HEK293 (cell line): ENCODE data around the gene NLGN1.

Source experiments
- CTCF ChIA-PET: fragments of 350-600 bp; formaldehyde crosslinking; extraction: SDS; loops from one replicate; lab custom pipeline; 2021; ENCODE audit warnings: antibody characterized with exemption; lab: Yijun Ruan, JAX
- POLR2A ChIA-PET: fragments of 300-600 bp; formaldehyde crosslinking; extraction: SDS; loops from one replicate; lab custom pipeline; 2020; ENCODE audit warnings: antibody characterized with exemption, inconsistent platforms; lab: Yijun Ruan, JAX
- H3K27ac ChIP-seq: fragments of 200-500 bp; sonication (Bioruptor generic); 2 replicates; pipeline ENCODE4 v1.5.1; 2014; ENCODE audit warnings: low read depth, low read length, control low read depth, inconsistent platforms; ENCODE audit errors: extremely low read depth
- H3K36me3 ChIP-seq, 2 experiments: fragments of 200-500 bp in 1 of 2; sonication (Bioruptor generic) in 1 of 2; 1 replicate in 1 of 2; 2 replicates in 1 of 2; pipeline ENCODE4 v1.5.1; 2014 to 2017; ENCODE audit warnings: inconsistent platforms in 2 of 2, low read length in 2 of 2; ENCODE audit not compliant: control insufficient read depth in 2 of 2, insufficient read depth in 1 of 2
- H3K4me1 ChIP-seq: fragments of 200-500 bp; sonication (Bioruptor generic); 2 replicates; pipeline ENCODE4 v1.5.1; 2014; ENCODE audit warnings: mild to moderate bottlenecking, low read length, inconsistent platforms; ENCODE audit not compliant: control insufficient read depth, insufficient read depth
- H3K4me3 ChIP-seq: 2 replicates; pipeline ENCODE4 v1.5.1; 2011; ENCODE audit warnings: low read depth, mild to moderate bottlenecking, control low read depth, low read length, moderate library complexity
- H3K9me3 ChIP-seq: fragments of 200-500 bp; sonication (Bioruptor generic); 2 replicates; pipeline ENCODE4 v1.5.1; 2014; ENCODE audit warnings: low read depth, low read length, inconsistent platforms; ENCODE audit not compliant: control insufficient read depth, insufficient read depth
- SETDB1 ChIP-seq: IDR thresholded peaks from one replicate; pipeline ENCODE4 v1.6.1; 2017; ENCODE audit warnings: mild to moderate bottlenecking, low read length, moderate library complexity, mixed read lengths; ENCODE audit not compliant: insufficient read length
- SP7 ChIP-seq: fragments of 450-650 bp; formaldehyde crosslinking; IDR thresholded peaks from 2 replicates; pipeline ENCODE4 v1.5.1; 2016; ENCODE audit warnings: missing biosample characterization, missing genetic modification characterization
- YY2 ChIP-seq: fragments of 450-650 bp; formaldehyde crosslinking; IDR thresholded peaks from 2 replicates; pipeline ENCODE4 v1.5.1; 2016; ENCODE audit warnings: missing biosample characterization, missing genetic modification characterization
- ZFP69B ChIP-seq: fragments of 450-650 bp; formaldehyde crosslinking; IDR thresholded peaks from 2 replicates; pipeline ENCODE4 v1.5.1; 2016; ENCODE audit warnings: missing biosample characterization, missing genetic modification characterization
- ZNF133 ChIP-seq: fragments of 450-650 bp; formaldehyde crosslinking; IDR thresholded peaks from 2 replicates; pipeline ENCODE4 v1.5.1; 2016; ENCODE audit warnings: missing biosample characterization, missing genetic modification characterization
- ZNF157 ChIP-seq: fragments of 450-650 bp; formaldehyde crosslinking; IDR thresholded peaks from 2 replicates; pipeline ENCODE4 v1.5.1; 2016; ENCODE audit warnings: missing biosample characterization, missing genetic modification characterization
- ZNF175 ChIP-seq: fragments of 450-650 bp; formaldehyde crosslinking; IDR thresholded peaks from 2 replicates; pipeline ENCODE4 v1.5.1; 2016; ENCODE audit warnings: missing biosample characterization, missing genetic modification characterization
- ZNF23 ChIP-seq: fragments of 450-650 bp; formaldehyde crosslinking; IDR thresholded peaks from 2 replicates; pipeline ENCODE4 v1.5.1; 2016; ENCODE audit warnings: missing biosample characterization, missing genetic modification characterization, borderline replicate concordance
- ZNF24 ChIP-seq: fragments of 450-650 bp; formaldehyde crosslinking; IDR thresholded peaks from 2 replicates; pipeline ENCODE4 v1.5.1; 2016; ENCODE audit warnings: missing biosample characterization, missing genetic modification characterization
- ZNF560 ChIP-seq: fragments of 450-650 bp; formaldehyde crosslinking; IDR thresholded peaks from 2 replicates; pipeline ENCODE4 v1.5.1; 2017; ENCODE audit warnings: missing biosample characterization, missing genetic modification characterization, borderline replicate concordance
- ZNF621 ChIP-seq: fragments of 450-650 bp; formaldehyde crosslinking; IDR thresholded peaks from 2 replicates; pipeline ENCODE4 v1.5.1; 2017; ENCODE audit warnings: missing biosample characterization, missing genetic modification characterization
- ZNF701 ChIP-seq: fragments of 450-650 bp; formaldehyde crosslinking; IDR thresholded peaks from 2 replicates; pipeline ENCODE4 v1.5.1; 2016; ENCODE audit warnings: missing biosample characterization, missing genetic modification characterization
- TF ChIP-seq, protein P1 (sequence below): sonication (generic); formaldehyde crosslinking; IDR thresholded peaks from 2 replicates; pipeline ENCODE4 v1.8.1; 2022; ENCODE audit warnings: mild to moderate bottlenecking, moderate library complexity, missing genetic modification reagents
- TF ChIP-seq, protein P2 (sequence below): fragments of 450-650 bp; formaldehyde crosslinking; IDR thresholded peaks from 2 replicates; pipeline ENCODE4 v1.5.1; 2016; ENCODE audit warnings: missing biosample characterization, missing genetic modification characterization
- TF ChIP-seq, protein P3 (sequence below): fragments of 450-650 bp; IDR thresholded peaks from 2 replicates; pipeline ENCODE4 v1.5.1; 2018; ENCODE audit warnings: missing biosample characterization, missing genetic modification characterization
- TF ChIP-seq, protein P4 (sequence below): fragments of 450-650 bp; formaldehyde crosslinking; IDR thresholded peaks from 2 replicates; pipeline ENCODE4 v1.5.1; 2016; ENCODE audit warnings: missing biosample characterization, missing genetic modification characterization
- TF ChIP-seq, protein P5 (sequence below): fragments of 450-650 bp; formaldehyde crosslinking; IDR thresholded peaks from 2 replicates; pipeline ENCODE4 v1.5.1; 2016; ENCODE audit warnings: missing biosample characterization, missing genetic modification characterization

Gene NLGN1

DNA sequence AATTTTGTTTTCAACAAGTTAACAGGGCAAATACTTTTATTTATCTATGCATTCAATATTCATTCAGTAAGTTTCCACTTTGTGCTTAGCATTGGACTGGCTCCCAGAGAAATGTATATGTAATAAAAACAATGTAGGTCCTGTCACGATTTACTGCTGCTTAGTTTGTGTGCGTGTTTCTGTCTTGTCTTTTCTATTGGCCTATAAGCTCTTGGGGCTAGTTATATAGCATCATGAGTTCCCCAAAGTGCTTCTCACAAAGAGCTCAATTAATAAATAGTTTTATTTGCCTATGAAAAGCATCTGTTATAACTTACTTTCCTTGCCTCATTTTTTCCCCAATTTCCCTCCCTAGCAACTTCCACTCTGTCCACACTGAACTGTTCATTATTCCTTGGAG is 794.9 kb downstream of the NLGN1 start:
- Histone ChIP-seq H3K4me1 (no peaks in the 10 kb centered on the region), H3K36me3 (no peaks in the 10 kb centered on the region), H3K4me3 (no peak overlapping the region), H3K27ac (no peak overlapping the region)
- POLR2A ChIA-PET = no interaction called here
- CTCF ChIA-PET = interaction anchor here (0.7 kb wide), 1 partner anchor 501 kb away, joined by 3 read pairs; no protein-coding TSS in a partner anchor
- TF ChIP-seq ZNF23 (tag by site-specific recombination) (no peak), ZNF175 (no peak), YY2 (tag by site-specific recombination) (no peak), ZNF24 (no peak), SETDB1 (no peak), ZFP69B (no peak), ZNF560 (tag by site-specific recombination) (no peak)
- TF ChIP-seq, protein P1, sequence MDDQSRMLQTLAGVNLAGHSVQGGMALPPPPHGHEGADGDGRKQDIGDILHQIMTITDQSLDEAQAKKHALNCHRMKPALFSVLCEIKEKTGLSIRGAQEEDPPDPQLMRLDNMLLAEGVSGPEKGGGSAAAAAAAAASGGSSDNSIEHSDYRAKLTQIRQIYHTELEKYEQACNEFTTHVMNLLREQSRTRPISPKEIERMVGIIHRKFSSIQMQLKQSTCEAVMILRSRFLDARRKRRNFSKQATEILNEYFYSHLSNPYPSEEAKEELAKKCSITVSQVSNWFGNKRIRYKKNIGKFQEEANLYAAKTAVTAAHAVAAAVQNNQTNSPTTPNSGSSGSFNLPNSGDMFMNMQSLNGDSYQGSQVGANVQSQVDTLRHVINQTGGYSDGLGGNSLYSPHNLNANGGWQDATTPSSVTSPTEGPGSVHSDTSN (CRISPR knock-in tag) = no peak
- TF ChIP-seq, protein P2, sequence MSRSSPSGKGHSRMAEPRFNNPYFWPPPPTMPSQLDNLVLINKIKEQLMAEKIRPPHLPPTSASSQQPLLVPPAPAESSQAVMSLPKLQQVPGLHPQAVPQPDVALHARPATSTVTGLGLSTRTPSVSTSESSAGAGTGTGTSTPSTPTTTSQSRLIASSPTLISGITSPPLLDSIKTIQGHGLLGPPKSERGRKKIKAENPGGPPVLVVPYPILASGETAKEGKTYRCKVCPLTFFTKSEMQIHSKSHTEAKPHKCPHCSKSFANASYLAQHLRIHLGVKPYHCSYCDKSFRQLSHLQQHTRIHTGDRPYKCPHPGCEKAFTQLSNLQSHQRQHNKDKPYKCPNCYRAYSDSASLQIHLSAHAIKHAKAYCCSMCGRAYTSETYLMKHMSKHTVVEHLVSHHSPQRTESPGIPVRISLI = no peak
- TF ChIP-seq, protein P3, sequence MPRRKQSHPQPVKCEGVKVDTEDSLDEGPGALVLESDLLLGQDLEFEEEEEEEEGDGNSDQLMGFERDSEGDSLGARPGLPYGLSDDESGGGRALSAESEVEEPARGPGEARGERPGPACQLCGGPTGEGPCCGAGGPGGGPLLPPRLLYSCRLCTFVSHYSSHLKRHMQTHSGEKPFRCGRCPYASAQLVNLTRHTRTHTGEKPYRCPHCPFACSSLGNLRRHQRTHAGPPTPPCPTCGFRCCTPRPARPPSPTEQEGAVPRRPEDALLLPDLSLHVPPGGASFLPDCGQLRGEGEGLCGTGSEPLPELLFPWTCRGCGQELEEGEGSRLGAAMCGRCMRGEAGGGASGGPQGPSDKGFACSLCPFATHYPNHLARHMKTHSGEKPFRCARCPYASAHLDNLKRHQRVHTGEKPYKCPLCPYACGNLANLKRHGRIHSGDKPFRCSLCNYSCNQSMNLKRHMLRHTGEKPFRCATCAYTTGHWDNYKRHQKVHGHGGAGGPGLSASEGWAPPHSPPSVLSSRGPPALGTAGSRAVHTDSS (tag by site-specific recombination) = no peak
- TF ChIP-seq, protein P4, sequence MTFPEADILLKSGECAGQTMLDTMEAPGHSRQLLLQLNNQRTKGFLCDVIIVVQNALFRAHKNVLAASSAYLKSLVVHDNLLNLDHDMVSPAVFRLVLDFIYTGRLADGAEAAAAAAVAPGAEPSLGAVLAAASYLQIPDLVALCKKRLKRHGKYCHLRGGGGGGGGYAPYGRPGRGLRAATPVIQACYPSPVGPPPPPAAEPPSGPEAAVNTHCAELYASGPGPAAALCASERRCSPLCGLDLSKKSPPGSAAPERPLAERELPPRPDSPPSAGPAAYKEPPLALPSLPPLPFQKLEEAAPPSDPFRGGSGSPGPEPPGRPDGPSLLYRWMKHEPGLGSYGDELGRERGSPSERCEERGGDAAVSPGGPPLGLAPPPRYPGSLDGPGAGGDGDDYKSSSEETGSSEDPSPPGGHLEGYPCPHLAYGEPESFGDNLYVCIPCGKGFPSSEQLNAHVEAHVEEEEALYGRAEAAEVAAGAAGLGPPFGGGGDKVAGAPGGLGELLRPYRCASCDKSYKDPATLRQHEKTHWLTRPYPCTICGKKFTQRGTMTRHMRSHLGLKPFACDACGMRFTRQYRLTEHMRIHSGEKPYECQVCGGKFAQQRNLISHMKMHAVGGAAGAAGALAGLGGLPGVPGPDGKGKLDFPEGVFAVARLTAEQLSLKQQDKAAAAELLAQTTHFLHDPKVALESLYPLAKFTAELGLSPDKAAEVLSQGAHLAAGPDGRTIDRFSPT (tag by site-specific recombination) = no peak
- TF ChIP-seq, all 188 proteins: peak for 0
- H3K9me3 ChIP-seq = no peaks in the 10 kb centered on the region

DNA sequence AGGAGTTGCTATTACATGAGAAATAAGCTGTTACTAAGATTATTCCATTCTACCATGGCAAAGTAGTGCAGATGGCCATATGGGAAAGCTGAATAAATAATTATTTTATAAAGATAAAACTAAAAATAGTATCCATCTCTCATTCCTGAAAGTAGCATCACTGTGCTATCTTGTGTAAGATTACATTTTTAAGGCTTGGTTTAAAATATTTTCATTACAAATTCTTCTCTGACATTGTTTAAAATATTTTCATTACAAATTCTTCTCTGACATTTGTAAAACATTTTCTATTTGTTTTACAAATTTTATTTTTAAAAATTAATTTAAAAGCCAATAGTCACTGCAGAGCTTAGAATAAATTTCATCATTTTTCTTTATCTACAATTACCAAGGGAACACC is 796.1 kb downstream of the NLGN1 start:
- ChIA-PET CTCF (no interaction called here), POLR2A (no interaction called here)
- TF ChIP-seq ZNF133 (tag by site-specific recombination) (no peak), ZNF157 (tag by site-specific recombination) (no peak), ZNF701 (no peak), SP7 (no peak), ZNF621 (no peak)
- TF ChIP-seq, protein P5, sequence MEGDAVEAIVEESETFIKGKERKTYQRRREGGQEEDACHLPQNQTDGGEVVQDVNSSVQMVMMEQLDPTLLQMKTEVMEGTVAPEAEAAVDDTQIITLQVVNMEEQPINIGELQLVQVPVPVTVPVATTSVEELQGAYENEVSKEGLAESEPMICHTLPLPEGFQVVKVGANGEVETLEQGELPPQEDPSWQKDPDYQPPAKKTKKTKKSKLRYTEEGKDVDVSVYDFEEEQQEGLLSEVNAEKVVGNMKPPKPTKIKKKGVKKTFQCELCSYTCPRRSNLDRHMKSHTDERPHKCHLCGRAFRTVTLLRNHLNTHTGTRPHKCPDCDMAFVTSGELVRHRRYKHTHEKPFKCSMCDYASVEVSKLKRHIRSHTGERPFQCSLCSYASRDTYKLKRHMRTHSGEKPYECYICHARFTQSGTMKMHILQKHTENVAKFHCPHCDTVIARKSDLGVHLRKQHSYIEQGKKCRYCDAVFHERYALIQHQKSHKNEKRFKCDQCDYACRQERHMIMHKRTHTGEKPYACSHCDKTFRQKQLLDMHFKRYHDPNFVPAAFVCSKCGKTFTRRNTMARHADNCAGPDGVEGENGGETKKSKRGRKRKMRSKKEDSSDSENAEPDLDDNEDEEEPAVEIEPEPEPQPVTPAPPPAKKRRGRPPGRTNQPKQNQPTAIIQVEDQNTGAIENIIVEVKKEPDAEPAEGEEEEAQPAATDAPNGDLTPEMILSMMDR (tag by site-specific recombination) = no peak
- TF ChIP-seq, protein P3 (tag by site-specific recombination) = no peak
- Histone ChIP-seq H3K27ac (no peak overlapping the region), H3K36me3 (no peaks in the 10 kb centered on the region), H3K9me3 (no peaks in the 10 kb centered on the region), H3K4me1 (no peaks in the 10 kb centered on the region), H3K4me3 (no peak overlapping the region)
